Dendritic cell treated with granulocyte-macrophage colony-stimulating factor and Interleukin-4, amounts not matched to agents 40 ng/mL and 50 ng/mL, for 4 days (primary cell): ENCODE results near the gene PDE8B.

Source experiments
- H3K27ac Mint-ChIP-seq: one replicate; pipeline ENCODE4 v1.8.0; 2022; ENCODE audit warnings: mild to moderate bottlenecking, mixed read lengths
- H3K27me3 Mint-ChIP-seq: one replicate; pipeline ENCODE4 v1.8.0; 2022; ENCODE audit warnings: mild to moderate bottlenecking, mixed read lengths
- H3K36me3 Mint-ChIP-seq: one replicate; pipeline ENCODE4 v1.8.0; 2022; ENCODE audit warnings: low read depth, mixed read lengths
- H3K4me1 Mint-ChIP-seq: one replicate; pipeline ENCODE4 v1.8.0; 2022; ENCODE audit warnings: low read depth, mixed read lengths
- H3K4me3 Mint-ChIP-seq: one replicate; pipeline ENCODE4 v1.8.0; 2022; ENCODE audit warnings: mild to moderate bottlenecking, moderate library complexity, mixed read lengths
- H3K9me3 Mint-ChIP-seq: one replicate; pipeline ENCODE4 v1.8.0; 2022; ENCODE audit warnings: mixed read lengths
- intact Hi-C: fragments of 100-400 bp; cut with micrococcal nuclease; formaldehyde crosslinking; loops from one replicate; pipeline ENCODE4 v1.15.0; 2022

The PDE8B gene

GRCh38 chr5:77208507-77209163 lies 1.8 kb upstream of the PDE8B start:
- Mint-ChIP-seq H3K27ac (no peak overlapping the region), H3K27me3 (peaks cover 41% of the 10 kb centered on the region), H3K36me3 (peaks cover 8% of the 10 kb centered on the region), H3K4me1 (peaks cover 19% of the 10 kb centered on the region), H3K9me3 (no peaks in the 10 kb centered on the region), H3K4me3 (no peak overlapping the region)
- intact Hi-C loops = no loop called here

GRCh38 chr5:77209495-77210090 lies 887 bp upstream of the PDE8B start:
- Mint-ChIP-seq H3K27ac (no peak overlapping the region), H3K4me3 (peak overlapping the region; percentile 78), H3K9me3 (no peaks in the 10 kb centered on the region), H3K4me1 (peaks cover 19% of the 10 kb centered on the region), H3K36me3 (peaks cover 8% of the 10 kb centered on the region), H3K27me3 (peaks cover 45% of the 10 kb centered on the region)
- intact Hi-C loops = no loop called here

GRCh38 chr5:77210964-77211690 lies 647 bp downstream of the PDE8B start:
- H3K27me3 Mint-ChIP-seq = peaks cover 46% of the 10 kb centered on the region
- peaks cover 8% of the 10 kb centered on the region for H3K36me3 Mint-ChIP-seq
- no peak overlapping the region for H3K27ac Mint-ChIP-seq
- intact Hi-C loops = no loop called here
- H3K4me1 Mint-ChIP-seq = peaks cover 19% of the 10 kb centered on the region
- peak overlapping the region; percentile 77 for H3K4me3 Mint-ChIP-seq
- no peaks in the 10 kb centered on the region for H3K9me3 Mint-ChIP-seq

GRCh38 chr5:77211691-77212047 lies 1.2 kb downstream of the PDE8B start:
- Mint-ChIP-seq H3K27me3 (peaks cover 46% of the 10 kb centered on the region), H3K9me3 (no peaks in the 10 kb centered on the region), H3K4me3 (peak overlapping the region; percentile 77), H3K27ac (no peak overlapping the region), H3K4me1 (peaks cover 19% of the 10 kb centered on the region), H3K36me3 (peaks cover 8% of the 10 kb centered on the region)
- intact Hi-C loops = no loop called here

- Mint-ChIP-seq H3K27me3 (peaks cover 46% of the 10 kb centered on the region), H3K4me1 (peaks cover 19% of the 10 kb centered on the region), H3K36me3 (peaks cover 8% of the 10 kb centered on the region), H3K9me3 (no peaks in the 10 kb centered on the region), H3K4me3 (no peak overlapping the region), H3K27ac (no peak overlapping the region)
- intact Hi-C loops = no loop called here
Observed at GRCh38 chr5:77213601-77214000, 3.1 kb downstream of the PDE8B start.

GRCh38 chr5:77214151-77214550 lies 3.7 kb downstream of the PDE8B start:
- H3K4me1 Mint-ChIP-seq = peaks cover 19% of the 10 kb centered on the region
- peaks cover 8% of the 10 kb centered on the region for H3K36me3 Mint-ChIP-seq
- H3K27me3 Mint-ChIP-seq = peaks cover 40% of the 10 kb centered on the region
- H3K4me3 Mint-ChIP-seq = no peak overlapping the region
- H3K27ac Mint-ChIP-seq = no peak overlapping the region
- intact Hi-C loops = no loop called here
- H3K9me3 Mint-ChIP-seq = no peaks in the 10 kb centered on the region

GRCh38 chr5:77218263-77218662 lies 7.8 kb downstream of the PDE8B start:
- peaks cover 17% of the 10 kb centered on the region for H3K27me3 Mint-ChIP-seq
- intact Hi-C loops = no loop called here
- no peaks in the 10 kb centered on the region for H3K36me3 Mint-ChIP-seq
- H3K4me3 Mint-ChIP-seq = no peak overlapping the region
- no peaks in the 10 kb centered on the region for H3K4me1 Mint-ChIP-seq
- H3K27ac Mint-ChIP-seq = no peak overlapping the region
- H3K9me3 Mint-ChIP-seq = no peaks in the 10 kb centered on the region

- no peaks in the 10 kb centered on the region for H3K9me3 Mint-ChIP-seq
- H3K27ac Mint-ChIP-seq = no peak overlapping the region
- no peak overlapping the region for H3K4me3 Mint-ChIP-seq
Observed at GRCh38 chr5:77221115-77221514, 10.6 kb downstream of the PDE8B start.

GRCh38 chr5:77222722-77223121 lies 12.2 kb downstream of the PDE8B start:
- Mint-ChIP-seq H3K27ac (no peak overlapping the region), H3K36me3 (no peaks in the 10 kb centered on the region), H3K27me3 (peaks cover 8% of the 10 kb centered on the region), H3K4me1 (no peaks in the 10 kb centered on the region), H3K9me3 (no peaks in the 10 kb centered on the region), H3K4me3 (no peak overlapping the region)
- intact Hi-C loops = no loop called here

More at GRCh38 chr5:77221115-77221514, 10.6 kb downstream of the PDE8B start:
- H3K27me3 Mint-ChIP-seq = peaks cover 13% of the 10 kb centered on the region
- H3K36me3 Mint-ChIP-seq = no peaks in the 10 kb centered on the region
- no peaks in the 10 kb centered on the region for H3K4me1 Mint-ChIP-seq
- intact Hi-C loops = no loop called here

- Mint-ChIP-seq H3K9me3 (no peaks in the 10 kb centered on the region), H3K4me1 (no peaks in the 10 kb centered on the region), H3K4me3 (no peak overlapping the region), H3K27me3 (peaks cover 8% of the 10 kb centered on the region), H3K27ac (no peak overlapping the region), H3K36me3 (no peaks in the 10 kb centered on the region)
- intact Hi-C loops = no loop called here
Observed at GRCh38 chr5:77223653-77224052, 13.2 kb downstream of the PDE8B start.

- intact Hi-C loops = no loop called here
- Mint-ChIP-seq H3K27ac (no peak overlapping the region), H3K4me3 (no peak overlapping the region), H3K4me1 (no peaks in the 10 kb centered on the region), H3K36me3 (no peaks in the 10 kb centered on the region), H3K27me3 (peaks cover 8% of the 10 kb centered on the region), H3K9me3 (no peaks in the 10 kb centered on the region)
Observed at GRCh38 chr5:77224672-77225355, 14.3 kb downstream of the PDE8B start.

- no peak overlapping the region for H3K4me3 Mint-ChIP-seq
- H3K36me3 Mint-ChIP-seq = no peaks in the 10 kb centered on the region
- no peak overlapping the region for H3K27ac Mint-ChIP-seq
- no peaks in the 10 kb centered on the region for H3K9me3 Mint-ChIP-seq
- intact Hi-C loops = no loop called here
- no peaks in the 10 kb centered on the region for H3K4me1 Mint-ChIP-seq
- H3K27me3 Mint-ChIP-seq = peaks cover 6% of the 10 kb centered on the region
Observed at GRCh38 chr5:77225531-77225930, 15.1 kb downstream of the PDE8B start.

- H3K27ac Mint-ChIP-seq = no peak overlapping the region
- H3K36me3 Mint-ChIP-seq = no peaks in the 10 kb centered on the region
- peaks cover 28% of the 10 kb centered on the region for H3K4me1 Mint-ChIP-seq
- H3K4me3 Mint-ChIP-seq = no peak overlapping the region
- H3K9me3 Mint-ChIP-seq = no peaks in the 10 kb centered on the region
- intact Hi-C loops = no loop called here
- H3K27me3 Mint-ChIP-seq = no peaks in the 10 kb centered on the region
Observed at GRCh38 chr5:77229887-77230286, 19.4 kb downstream of the PDE8B start.
